Upper lobe of right lung (tissue), 1 donor: ENCODE results near the gene THOC5. TPM values are rescaled to one million over a fixed set of nuclear protein-coding genes. Genes with fewer than 3 reads are reported as not detected.
A peak's percentile ranks its signal among the peaks of the same experiment; 100 is the strongest.

Experiments used
- ATAC-seq: fragments of 200-7000 bp; cut with Tn5 transposase; one replicate; pipeline ENCODE4 v1.9.1; 2020; ENCODE audit warnings: mild to moderate bottlenecking, moderate library complexity
- DNase-seq: peaks from one replicate; pipeline ENCODE4 v3.0.0-alpha.2; 2020
- H3K27ac ChIP-seq: fragments of 200-600 bp; one replicate; pipeline ENCODE4 v1.8.0; 2022
- H3K27me3 ChIP-seq: fragments of 200-600 bp; one replicate; pipeline ENCODE4 v1.8.0; 2022; ENCODE audit warnings: mild to moderate bottlenecking
- H3K36me3 ChIP-seq: fragments of 200-600 bp; one replicate; pipeline ENCODE4 v1.8.0; 2022
- H3K4me1 ChIP-seq: fragments of 200-600 bp; one replicate; pipeline ENCODE4 v1.8.0; 2022
- H3K4me3 ChIP-seq: fragments of 200-600 bp; one replicate; pipeline ENCODE4 v1.8.0; 2022; ENCODE audit warnings: mild to moderate bottlenecking
- H3K9me3 ChIP-seq: fragments of 200-600 bp; one replicate; pipeline ENCODE4 v1.8.0; 2022
- CTCF ChIP-seq: fragments of 200-600 bp; IDR thresholded peaks from one replicate; pipeline ENCODE4 v1.8.0; 2022; ENCODE audit warnings: antibody characterized with exemption
- intact Hi-C: fragments of 100-400 bp; cut with DNase I; formaldehyde crosslinking; loops from one replicate; pipeline ENCODE4 v1.11.0; 2022
- total RNA-seq: library from RNA; stranded (reverse); fragmentation: NEBNext Ultra II Directional; extraction: Animal tissue kit (Norgen Biotek cat#: 25700); gene quantifications from one replicate; pipeline ENCODE4 v1.2.1, GENCODE V29; 2021
- donor health status: DM: no; HTN: yes; CAD: no; lungs with severe emphysema.

Gene THOC5
- total RNA-seq, 1 donor from 2014 or later: 43.0 TPM

- H3K4me1 ChIP-seq: peaks cover 15% of the 10 kb centered on the region
- ATAC-seq: no peak
- no peak for TF ChIP-seq CTCF
- H3K27ac ChIP-seq: no peak overlapping the region
- intact Hi-C loops: no loop called here
- no peaks in the 10 kb centered on the region for H3K9me3 ChIP-seq
- no peak for DNase-seq
- peaks cover 39% of the 10 kb centered on the region for H3K27me3 ChIP-seq
- no peaks in the 10 kb centered on the region for H3K36me3 ChIP-seq
- peak overlapping the region; percentile 23 for H3K4me3 ChIP-seq
These were observed 72.1 kb downstream of the THOC5 start for GRCh38 chr22:29481265-29482000.

GRCh38 chr22:29480512-29481264 is 72.9 kb downstream of the THOC5 start:
- no peaks in the 10 kb centered on the region for H3K9me3 ChIP-seq
- H3K4me3 ChIP-seq: peak overlapping the region; percentile 23
- H3K27me3 ChIP-seq: peaks cover 39% of the 10 kb centered on the region
- H3K36me3 ChIP-seq: no peaks in the 10 kb centered on the region
- DNase-seq (peak; percentile 74), ATAC-seq (peak; percentile 74)
- peaks cover 15% of the 10 kb centered on the region for H3K4me1 ChIP-seq
- no peak overlapping the region for H3K27ac ChIP-seq
- TF ChIP-seq CTCF: no peak
- intact Hi-C loops: no loop called here

- Histone ChIP-seq H3K9me3 (no peaks in the 10 kb centered on the region), H3K27ac (no peak overlapping the region), H3K4me1 (peaks cover 15% of the 10 kb centered on the region), H3K27me3 (peaks cover 39% of the 10 kb centered on the region), H3K4me3 (peak overlapping the region; percentile 23), H3K36me3 (no peaks in the 10 kb centered on the region)
- no peak for ATAC-seq
- no peak for TF ChIP-seq CTCF
- intact Hi-C loops: no loop called here
- DNase-seq: no peak
These were observed 73.4 kb downstream of the THOC5 start for GRCh38 chr22:29480262-29480511.

- TF ChIP-seq CTCF: no peak
- H3K4me1 ChIP-seq: peaks cover 15% of the 10 kb centered on the region
- no peak for DNase-seq
- H3K27me3 ChIP-seq: peaks cover 39% of the 10 kb centered on the region
- H3K36me3 ChIP-seq: no peaks in the 10 kb centered on the region
- no peak within 1 kb of the TSS for H3K27ac ChIP-seq
- no peak for ATAC-seq
- intact Hi-C loops: no loop called here
- H3K4me3 ChIP-seq: peak within 1 kb of the TSS; percentile 23
- no peaks in the 10 kb centered on the region for H3K9me3 ChIP-seq
These were observed 73.9 kb downstream of the THOC5 start, which contains the start of gene NEFH for GRCh38 chr22:29479417-29480261. NEFH (plus strand) TSS chr22:29480218; CDS start chr22:29480263, 45 bp downstream.

- H3K4me3 ChIP-seq: no peak overlapping the region
- TF ChIP-seq CTCF: no peak
- intact Hi-C loops: no loop called here
- H3K4me1 ChIP-seq: peaks cover 15% of the 10 kb centered on the region
- H3K27ac ChIP-seq: no peak overlapping the region
- DNase-seq (no peak), ATAC-seq (peak; percentile 8)
- peaks cover 39% of the 10 kb centered on the region for H3K27me3 ChIP-seq
- no peaks in the 10 kb centered on the region for H3K36me3 ChIP-seq
- H3K9me3 ChIP-seq: no peaks in the 10 kb centered on the region
These were observed 75.0 kb downstream of the THOC5 start for GRCh38 chr22:29478326-29479276.
